Measurements from ENCODE around the gene MCU. TPM values are rescaled to one million over a fixed set of nuclear protein-coding genes. Genes with fewer than 3 reads are reported as not detected.
"Not testable (repeated sequence)": the region's sequence is repeated elsewhere in the genome, so short reads cannot be mapped to it uniquely, and the experiment has no call there.

Gene MCU
- 15.4 TPM for total RNA-seq
- long read RNA-seq, transcript MCU-202 (8 exons, 2,949 nt), result major isoform, 15 of 43 reads
- long read RNA-seq, partial matches to known transcripts, result 14 of 43 reads
- long read RNA-seq, other reads (novel, unspliced or antisense), result 14 of 43 reads

GRCh38 chr10:72691863-72692743 is at the start of gene MCU:
Gene MCU (plus strand): TSS chr10:72692143. CDS start chr10:72692152, 9 bp downstream.
- peak; percentile 98 for DNase-seq (ENCODE audit: low spot score)

GRCh38 chr10:72642318-72642717 is 49.6 kb upstream of the MCU start:
- no peak for DNase-seq (ENCODE audit: low spot score)

- DNase-seq (ENCODE audit: low spot score), result no peak
Observed at GRCh38 chr10:72645263-72645858, 46.6 kb upstream of the MCU start.

GRCh38 chr10:72646971-72647370 is 45.0 kb upstream of the MCU start:
- DNase-seq (ENCODE audit: low spot score), result not testable (repeated sequence)

- DNase-seq (ENCODE audit: low spot score), result no peak
Observed at GRCh38 chr10:72648301-72648700, 43.6 kb upstream of the MCU start.

- DNase-seq (ENCODE audit: low spot score), result no peak
Observed at GRCh38 chr10:72649291-72649690, 42.7 kb upstream of the MCU start.

GRCh38 chr10:72653383-72654096 is 38.4 kb upstream of the MCU start:
- DNase-seq (ENCODE audit: low spot score), result no peak

- DNase-seq (ENCODE audit: low spot score), result no peak
Observed at GRCh38 chr10:72654720-72655119, 37.2 kb upstream of the MCU start.

GRCh38 chr10:72658696-72659400 is 33.1 kb upstream of the MCU start:
- no peak for DNase-seq (ENCODE audit: low spot score)

- DNase-seq (ENCODE audit: low spot score), result no peak
Observed at GRCh38 chr10:72659694-72660093, 32.2 kb upstream of the MCU start.

- no peak for DNase-seq (ENCODE audit: low spot score)
Observed at GRCh38 chr10:72660220-72660619, 31.7 kb upstream of the MCU start.

GRCh38 chr10:72661431-72661830 is 30.5 kb upstream of the MCU start:
- no peak for DNase-seq (ENCODE audit: low spot score)

- DNase-seq (ENCODE audit: low spot score), result no peak
Observed at GRCh38 chr10:72663971-72664370, 28.0 kb upstream of the MCU start.

GRCh38 chr10:72665925-72666324 is 26.0 kb upstream of the MCU start:
- DNase-seq (ENCODE audit: low spot score), result no peak

GRCh38 chr10:72667207-72667864 is 24.6 kb upstream of the MCU start:
- DNase-seq (ENCODE audit: low spot score), result no peak

GRCh38 chr10:72673280-72673679 is 18.7 kb upstream of the MCU start:
- DNase-seq (ENCODE audit: low spot score), result no peak

- DNase-seq (ENCODE audit: low spot score), result not testable (repeated sequence)
Observed at GRCh38 chr10:72674174-72674573, 17.8 kb upstream of the MCU start.

- no peak for DNase-seq (ENCODE audit: low spot score)
Observed at GRCh38 chr10:72679838-72680241, 12.1 kb upstream of the MCU start.

- DNase-seq (ENCODE audit: low spot score), result no peak
Observed at GRCh38 chr10:72682638-72683037, 9.3 kb upstream of the MCU start.

- DNase-seq (ENCODE audit: low spot score), result no peak
Observed at GRCh38 chr10:72685264-72685921, 6.5 kb upstream of the MCU start.
